ENCODE measurements around the gene SMIM8. TPM values are rescaled to one million over a fixed set of nuclear protein-coding genes. Genes with fewer than 3 reads are reported as not detected.

The SMIM8 gene
- total RNA-seq, 1 donor from 2014 or later: 6.9 TPM

- no peak overlapping the region for H3K4me3 Mint-ChIP-seq (ENCODE audit: unreplicated experiment)
These were observed 14.0 kb downstream of the SMIM8 start for GRCh38 chr6:87336367-87336766.

GRCh38 chr6:87340230-87340629, 17.8 kb downstream of the SMIM8 start:
- no peak for FAIRE-seq
- no peaks in the 10 kb centered on the region for H3K79me2 ChIP-seq (ENCODE audit: insufficient read depth, low read length)
- H3K4me3 Mint-ChIP-seq (ENCODE audit: unreplicated experiment): no peak overlapping the region

More at GRCh38 chr6:87336367-87336766, 14.0 kb downstream of the SMIM8 start:
- H4K20me1 ChIP-seq (ENCODE audit: insufficient read depth, low read length): peaks cover 14% of the 10 kb centered on the region
- Mint-ChIP-seq H3K36me3 (ENCODE audit: low read depth, unreplicated experiment) (no peaks in the 10 kb centered on the region), H3K4me1 (ENCODE audit: low read depth, unreplicated experiment) (peaks cover 18% of the 10 kb centered on the region), H3K27ac (ENCODE audit: unreplicated experiment) (no peak overlapping the region), H3K9me3 (ENCODE audit: unreplicated experiment) (no peaks in the 10 kb centered on the region), H3K27me3 (ENCODE audit: low read depth, unreplicated experiment) (no peaks in the 10 kb centered on the region)
- no peak overlapping the region for H3K9ac ChIP-seq (ENCODE audit: low read length)
- peaks cover 5% of the 10 kb centered on the region for H3K79me2 ChIP-seq (ENCODE audit: insufficient read depth, low read length)
- DNase-seq (ENCODE audit: low read depth) (no peak), FAIRE-seq (no peak)
- no peak overlapping the region for H3K27ac ChIP-seq (ENCODE audit: low read depth, low read length)
- H3K4me3 ChIP-seq (ENCODE audit: insufficient read depth, low read depth, low read length): no peak overlapping the region
- no peak overlapping the region for H3K4me2 ChIP-seq (ENCODE audit: low read length)
- H3K4me1 ChIP-seq (ENCODE audit: insufficient read depth, low read length): no peaks in the 10 kb centered on the region
- no peak overlapping the region for H2AFZ ChIP-seq (ENCODE audit: low read depth, low read length)
- H3K9me3 ChIP-seq (ENCODE audit: insufficient read depth, low read depth, low read length): no peaks in the 10 kb centered on the region
- TF ChIP-seq, protein P1, sequence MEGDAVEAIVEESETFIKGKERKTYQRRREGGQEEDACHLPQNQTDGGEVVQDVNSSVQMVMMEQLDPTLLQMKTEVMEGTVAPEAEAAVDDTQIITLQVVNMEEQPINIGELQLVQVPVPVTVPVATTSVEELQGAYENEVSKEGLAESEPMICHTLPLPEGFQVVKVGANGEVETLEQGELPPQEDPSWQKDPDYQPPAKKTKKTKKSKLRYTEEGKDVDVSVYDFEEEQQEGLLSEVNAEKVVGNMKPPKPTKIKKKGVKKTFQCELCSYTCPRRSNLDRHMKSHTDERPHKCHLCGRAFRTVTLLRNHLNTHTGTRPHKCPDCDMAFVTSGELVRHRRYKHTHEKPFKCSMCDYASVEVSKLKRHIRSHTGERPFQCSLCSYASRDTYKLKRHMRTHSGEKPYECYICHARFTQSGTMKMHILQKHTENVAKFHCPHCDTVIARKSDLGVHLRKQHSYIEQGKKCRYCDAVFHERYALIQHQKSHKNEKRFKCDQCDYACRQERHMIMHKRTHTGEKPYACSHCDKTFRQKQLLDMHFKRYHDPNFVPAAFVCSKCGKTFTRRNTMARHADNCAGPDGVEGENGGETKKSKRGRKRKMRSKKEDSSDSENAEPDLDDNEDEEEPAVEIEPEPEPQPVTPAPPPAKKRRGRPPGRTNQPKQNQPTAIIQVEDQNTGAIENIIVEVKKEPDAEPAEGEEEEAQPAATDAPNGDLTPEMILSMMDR (IDR thresholded peaks at IDR 0.05; ENCODE audit: insufficient read depth, low read depth, low read length): no peak
- TF ChIP-seq EZH2 (IDR thresholded peaks at IDR 0.05; ENCODE audit: insufficient read depth, low read length): no peak
- no peaks in the 10 kb centered on the region for H3K27me3 ChIP-seq (ENCODE audit: insufficient read depth, low read length)
- H3K36me3 ChIP-seq (ENCODE audit: insufficient read depth, low read length): no peaks in the 10 kb centered on the region

DNA sequence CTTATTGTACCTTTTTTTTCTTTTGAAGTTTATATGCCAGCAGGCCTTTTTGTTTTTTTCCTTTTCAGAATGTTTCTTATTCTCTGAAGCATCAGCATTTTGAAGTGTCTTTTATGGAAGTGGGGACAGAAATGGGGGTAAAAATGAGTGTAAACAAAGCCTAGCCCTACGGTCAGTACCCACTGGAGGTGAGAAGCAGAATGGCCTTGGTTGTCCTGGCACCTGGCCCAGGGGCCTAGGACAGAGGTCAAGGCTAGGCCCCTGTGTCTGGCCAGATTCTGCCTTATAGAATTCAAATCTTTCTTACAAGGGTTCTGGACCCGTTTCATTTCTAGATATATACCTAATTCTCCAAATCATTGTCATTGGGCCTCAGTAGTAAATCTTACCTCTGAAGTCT, 18.8 kb downstream of the SMIM8 start:
- peaks cover 4% of the 10 kb centered on the region for H4K20me1 ChIP-seq (ENCODE audit: insufficient read depth, low read length)
- no peaks in the 10 kb centered on the region for H3K9me3 Mint-ChIP-seq (ENCODE audit: unreplicated experiment)
- H2AFZ ChIP-seq (ENCODE audit: low read depth, low read length): no peak overlapping the region
- no peaks in the 10 kb centered on the region for H3K4me1 ChIP-seq (ENCODE audit: insufficient read depth, low read length)
- peaks cover 7% of the 10 kb centered on the region for H3K4me1 Mint-ChIP-seq (ENCODE audit: low read depth, unreplicated experiment)
- H3K79me2 ChIP-seq (ENCODE audit: insufficient read depth, low read length): no peaks in the 10 kb centered on the region
- no peaks in the 10 kb centered on the region for H3K9me3 ChIP-seq (ENCODE audit: insufficient read depth, low read depth, low read length)
- no peaks in the 10 kb centered on the region for H3K27me3 Mint-ChIP-seq (ENCODE audit: low read depth, unreplicated experiment)
- H3K4me3 Mint-ChIP-seq (ENCODE audit: unreplicated experiment): no peak overlapping the region
- no peak for FAIRE-seq
- H3K27ac Mint-ChIP-seq (ENCODE audit: unreplicated experiment): no peak overlapping the region
- no peak for TF ChIP-seq EZH2 (IDR thresholded peaks at IDR 0.05; ENCODE audit: insufficient read depth, low read length)
- TF ChIP-seq, protein P1 (IDR thresholded peaks at IDR 0.05; ENCODE audit: insufficient read depth, low read depth, low read length): no peak
- peaks cover 1% of the 10 kb centered on the region for H3K36me3 Mint-ChIP-seq (ENCODE audit: low read depth, unreplicated experiment)
- no peaks in the 10 kb centered on the region for H3K27me3 ChIP-seq (ENCODE audit: insufficient read depth, low read length)
- H3K27ac ChIP-seq (ENCODE audit: low read depth, low read length): no peak overlapping the region
- DNase-seq (ENCODE audit: low read depth): no peak
- H3K9ac ChIP-seq (ENCODE audit: low read length): no peak overlapping the region
- no peaks in the 10 kb centered on the region for H3K36me3 ChIP-seq (ENCODE audit: insufficient read depth, low read length)
- H3K4me3 ChIP-seq (ENCODE audit: insufficient read depth, low read depth, low read length): no peak overlapping the region
- H3K4me2 ChIP-seq (ENCODE audit: low read length): no peak overlapping the region

More at GRCh38 chr6:87340230-87340629, 17.8 kb downstream of the SMIM8 start:
- H3K9ac ChIP-seq (ENCODE audit: low read length): no peak overlapping the region
- no peaks in the 10 kb centered on the region for H3K9me3 ChIP-seq (ENCODE audit: insufficient read depth, low read depth, low read length)
- Mint-ChIP-seq H3K36me3 (ENCODE audit: low read depth, unreplicated experiment) (peaks cover 1% of the 10 kb centered on the region), H3K9me3 (ENCODE audit: unreplicated experiment) (no peaks in the 10 kb centered on the region), H3K27ac (ENCODE audit: unreplicated experiment) (no peak overlapping the region), H3K27me3 (ENCODE audit: low read depth, unreplicated experiment) (no peaks in the 10 kb centered on the region), H3K4me1 (ENCODE audit: low read depth, unreplicated experiment) (peaks cover 9% of the 10 kb centered on the region)
- H3K36me3 ChIP-seq (ENCODE audit: insufficient read depth, low read length): no peaks in the 10 kb centered on the region
- H3K4me3 ChIP-seq (ENCODE audit: insufficient read depth, low read depth, low read length): no peak overlapping the region
- no peak for TF ChIP-seq EZH2 (IDR thresholded peaks at IDR 0.05; ENCODE audit: insufficient read depth, low read length)
- TF ChIP-seq, protein P1 (IDR thresholded peaks at IDR 0.05; ENCODE audit: insufficient read depth, low read depth, low read length): no peak
- H2AFZ ChIP-seq (ENCODE audit: low read depth, low read length): no peak overlapping the region
- no peak overlapping the region for H3K4me2 ChIP-seq (ENCODE audit: low read length)
- DNase-seq (ENCODE audit: low read depth): no peak
- H4K20me1 ChIP-seq (ENCODE audit: insufficient read depth, low read length): peaks cover 9% of the 10 kb centered on the region
- no peaks in the 10 kb centered on the region for H3K27me3 ChIP-seq (ENCODE audit: insufficient read depth, low read length)
- H3K4me1 ChIP-seq (ENCODE audit: insufficient read depth, low read length): no peaks in the 10 kb centered on the region
- no peak overlapping the region for H3K27ac ChIP-seq (ENCODE audit: low read depth, low read length)
